HepG2 (cell line): Measurements from ENCODE around the gene CFAP73. TPM values are rescaled to one million over a fixed set of nuclear protein-coding genes. Genes with fewer than 3 reads are reported as not detected.

ENCODE experiments used
- ATAC-seq: fragments of 200-7000 bp; cut with Tn5 transposase; 3 replicates; pipeline ENCODE4 v1.9.1; 2020; ENCODE audit warnings: mild to moderate bottlenecking, moderate library complexity
- BruUV-seq: library from RNA; stranded (reverse); fragments of 400-500 nt; replicated peaks from 2 replicates; lab custom pipeline; 2021; lab: Mats Ljungman, UMichigan
- CTCF ChIA-PET: fragments of 300-600 bp; formaldehyde crosslinking; extraction: SDS; loops from one replicate; lab custom pipeline; 2021; ENCODE audit warnings: low total read pairs, inconsistent platforms, low intra/inter-chr PET ratio; lab: Yijun Ruan, JAX
- POLR2A ChIA-PET: fragments of 350-600 bp; sonication (Branson Sonifier 250); formaldehyde crosslinking; loops from one replicate; lab custom pipeline; 2020; ENCODE audit warnings: antibody characterized with exemption, inconsistent platforms; lab: Yijun Ruan, JAX
- DNase-seq: peaks from one replicate; pipeline ENCODE4 v3.0.0-alpha.2; 2015; ENCODE audit warnings: low spot score
- FAIRE-seq: peaks from 3 replicates; lab custom pipeline; 2011; peaks lifted over from hg19 to GRCh38; lab: Jason Lieb, UNC
- H2AFZ ChIP-seq: one replicate; pipeline ENCODE4 v1.6.1; 2011; ENCODE audit warnings: low read length, inconsistent platforms
- H3K27ac ChIP-seq: fragments of 300-600 bp; 3 replicates; pipeline ENCODE4 v1.8.0; 2011; ENCODE audit warnings: mixed run types, mild to moderate bottlenecking, mixed read lengths, low read length, inconsistent platforms; ENCODE audit not compliant: insufficient read depth; ENCODE audit errors: extremely low read length
- H3K27me3 ChIP-seq, 2 experiments: fragments of 200-600 bp in 1 of 2; 2 replicates in 1 of 2; 3 replicates in 1 of 2; pipeline versions ENCODE4 v1.6.0 to v1.8.0; 2011; ENCODE audit warnings: low read length in 2 of 2, mild to moderate bottlenecking in 2 of 2, moderate library complexity in 2 of 2, inconsistent platforms in 1 of 2; ENCODE audit not compliant: insufficient read depth in 2 of 2, control insufficient read depth in 1 of 2
- H3K36me3 ChIP-seq, 2 experiments: fragments of 200-600 bp in 1 of 2; replicated peaks in 1 of 2; 2 replicates in 1 of 2; 3 replicates in 1 of 2; pipeline versions ENCODE4 v1.5.1 to v1.8.0; 2011; ENCODE audit warnings: low read length in 2 of 2, inconsistent platforms in 1 of 2; ENCODE audit not compliant: insufficient read depth in 2 of 2, control insufficient read depth in 1 of 2
- H3K4me1 ChIP-seq: 2 replicates; pipeline ENCODE4 v1.5.1; 2012; ENCODE audit warnings: low read length, inconsistent platforms; ENCODE audit not compliant: insufficient read depth
- H3K4me2 ChIP-seq: 2 replicates; pipeline ENCODE4 v1.6.0; 2011; ENCODE audit warnings: low read depth, low read length, inconsistent platforms
- H3K4me3 ChIP-seq, 3 experiments: fragments of 200-600 bp in 1 of 3; sonication (generic), shearing (Covaris generic) in 1 of 3; replicated peaks in 1 of 3; 2 replicates each; pipeline ENCODE4 v1.5.1; 2011 to 2016; ENCODE audit warnings: low read length in 3 of 3, inconsistent platforms in 2 of 3, low read depth in 2 of 3, mild to moderate bottlenecking in 2 of 3, control low read depth in 1 of 3, mixed read lengths in 1 of 3; ENCODE audit not compliant: insufficient read depth in 1 of 3
- H3K79me2 ChIP-seq: one replicate; pipeline ENCODE4 v1.6.1; 2011; ENCODE audit warnings: low read length, inconsistent platforms; ENCODE audit not compliant: insufficient read depth
- H3K9ac ChIP-seq: 2 replicates; pipeline ENCODE4 v1.6.0; 2011; ENCODE audit warnings: mild to moderate bottlenecking, low read depth, low read length, inconsistent platforms; ENCODE audit not compliant: insufficient read depth
- H3K9me3 ChIP-seq: 2 replicates; pipeline ENCODE4 v1.5.1; 2012; ENCODE audit warnings: mild to moderate bottlenecking, low read length
- H4K20me1 ChIP-seq: 2 replicates; pipeline ENCODE4 v1.6.0; 2011; ENCODE audit warnings: inconsistent platforms, mild to moderate bottlenecking, low read length, moderate library complexity; ENCODE audit not compliant: insufficient read depth
- ETV5 ChIP-seq: IDR thresholded peaks from 2 replicates; pipeline ENCODE4 v1.6.1; 2018; ENCODE audit warnings: missing biosample characterization, missing genetic modification reagents, inconsistent platforms, borderline replicate concordance
- HHEX ChIP-seq: IDR thresholded peaks from 2 replicates; pipeline ENCODE4 v1.6.1; 2016; ENCODE audit warnings: control low read depth
- HOXA9 ChIP-seq: sonication (generic); formaldehyde crosslinking; IDR thresholded peaks from 2 replicates; pipeline ENCODE4 v1.8.1; 2022; ENCODE audit warnings: missing genetic modification reagents, mild to moderate bottlenecking, moderate library complexity, borderline replicate concordance
- MXI1 ChIP-seq: IDR thresholded peaks from 3 replicates; pipeline ENCODE4 v1.6.1; 2012; ENCODE audit warnings: low read depth, low read length, inconsistent platforms, borderline replicate concordance
- NFE2L1 ChIP-seq: sonication (generic); formaldehyde crosslinking; IDR thresholded peaks from 2 replicates; pipeline ENCODE4 v1.4.0; 2020; ENCODE audit warnings: missing genetic modification reagents, mild to moderate bottlenecking, borderline replicate concordance
- NFYB ChIP-seq: sonication (generic); formaldehyde crosslinking; IDR thresholded peaks from 2 replicates; pipeline ENCODE4 v1.4.0; 2020; ENCODE audit warnings: missing genetic modification reagents
- SIX4 ChIP-seq: sonication (generic); formaldehyde crosslinking; IDR thresholded peaks from 2 replicates; pipeline ENCODE4 v1.4.0; 2020; ENCODE audit warnings: missing genetic modification reagents
- SMAD9 ChIP-seq: sonication (generic); formaldehyde crosslinking; IDR thresholded peaks from 2 replicates; pipeline ENCODE4 v1.5.1; 2020; ENCODE audit warnings: mild to moderate bottlenecking, missing genetic modification reagents
- ZNF788 ChIP-seq: sonication (generic); formaldehyde crosslinking; IDR thresholded peaks from 2 replicates; pipeline ENCODE4 v1.5.0; 2020; ENCODE audit warnings: mild to moderate bottlenecking, missing genetic modification reagents, borderline replicate concordance
- ZSCAN5A ChIP-seq: sonication (generic); formaldehyde crosslinking; IDR thresholded peaks from 2 replicates; pipeline ENCODE4 v1.8.0; 2022; ENCODE audit warnings: mild to moderate bottlenecking, missing genetic modification reagents, borderline replicate concordance
- WGBS: methylation state at CpG from one replicate; pipeline ENCODE4 v1.1.6; 2017; ENCODE audit warnings: low lambda C conversion rate; 5-methylcytosine and 5-hydroxymethylcytosine counted together
- in situ Hi-C: cut with HindIII; loops from 2 replicates; pipeline ENCODE4 v1.10.0; 2017; ENCODE audit warnings: low pct_unique_long_range_greater_than_20kb; ENCODE audit not compliant: extremely low pct_ligation_motif_present
- intact Hi-C: fragments of 100-400 bp; cut with micrococcal nuclease; formaldehyde crosslinking; loops from one replicate; pipeline ENCODE4 v1.10.0; 2022; ENCODE audit not compliant: unreplicated experiment
- polyA plus RNA-seq, 8 experiments: library from polyadenylated mRNA; depleted of rRNA in 3 of 8; stranded (reverse) in 7 of 8; unstranded in 1 of 8; fragments of >200 nt; fragmentation: Illumina TruSeq in 4 of 8; extraction: Trizol in 4 of 8; gene quantifications; 2 replicates each; pipeline versions ENCODE4 v1.2.1 to v1.2.3, GENCODE V29; 2011 to 2016; ENCODE audit warnings: low read depth in 4 of 8, missing spikeins in 1 of 8, mixed read lengths in 1 of 8; ENCODE audit not compliant: insufficient read depth in 1 of 8
- total RNA-seq, 5 experiments: library from RNA; depleted of rRNA; stranded (reverse); fragments of >200 nt; fragmentation: Illumina TruSeq; extraction: Trizol; gene quantifications; 2 replicates each; pipeline ENCODE4 v1.2.3, GENCODE V29; 2016; ENCODE audit warnings: low read depth in 1 of 5
- TF ChIP-seq, protein P1 (sequence below): sonication (generic); formaldehyde crosslinking; IDR thresholded peaks from 2 replicates; pipeline ENCODE4 v1.4.0; 2020; ENCODE audit warnings: mild to moderate bottlenecking, low read depth, missing genetic modification reagents

Gene CFAP73
- total and polyA plus RNA-seq, 2 of the 13 experiments (the other 11 are each of a cell fraction or from before 2014, with no cell fraction given), result not detected

DNA sequence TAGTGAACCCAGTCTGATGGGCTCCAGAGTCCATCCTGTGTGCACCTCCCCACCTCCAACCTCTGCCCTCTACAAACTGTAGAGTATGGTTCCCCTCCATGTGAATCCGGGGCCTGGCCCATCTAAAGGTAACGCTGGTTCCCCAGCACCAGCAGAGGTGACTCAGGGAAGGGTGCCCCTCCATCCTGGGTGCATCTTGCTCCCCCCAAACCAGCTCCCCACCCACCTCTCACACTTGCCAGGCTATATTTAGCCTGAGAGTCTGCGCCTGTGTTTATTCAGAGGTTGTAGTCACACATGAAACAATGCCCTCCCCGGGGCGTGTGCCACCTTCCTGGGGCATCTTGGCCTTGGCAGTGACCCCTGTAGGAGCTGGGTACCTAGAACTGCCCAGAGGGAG is 40.2 kb upstream of the CFAP73 start:
- Histone ChIP-seq H3K9me3 (no peaks in the 10 kb centered on the region), H2AFZ (no peak overlapping the region), H3K27ac (no peak overlapping the region), H3K27me3 (peaks cover 0 to 1% of the 10 kb centered on the region in 2 experiments; a peak in 2 of 5 replicates), H3K36me3 (no peaks in the 10 kb centered on the region), H3K9ac (no peak overlapping the region), H4K20me1 (no peaks in the 10 kb centered on the region), H3K79me2 (no peaks in the 10 kb centered on the region), H3K4me2 (no peak overlapping the region), H3K4me3 (no peak overlapping the region), H3K4me1 (no peaks in the 10 kb centered on the region)
- WGBS, result 16% methylated on average over 5 of the region's 5 CpGs
- TF ChIP-seq HOXA9 (CRISPR knock-in tag), result no peak
- TF ChIP-seq NFYB (CRISPR knock-in tag), result no peak
- no peak for TF ChIP-seq ETV5 (CRISPR knock-in tag)
- TF ChIP-seq ZSCAN5A (CRISPR knock-in tag), result no peak
- TF ChIP-seq HHEX (CRISPR knock-in tag), result no peak
- TF ChIP-seq, protein P1, sequence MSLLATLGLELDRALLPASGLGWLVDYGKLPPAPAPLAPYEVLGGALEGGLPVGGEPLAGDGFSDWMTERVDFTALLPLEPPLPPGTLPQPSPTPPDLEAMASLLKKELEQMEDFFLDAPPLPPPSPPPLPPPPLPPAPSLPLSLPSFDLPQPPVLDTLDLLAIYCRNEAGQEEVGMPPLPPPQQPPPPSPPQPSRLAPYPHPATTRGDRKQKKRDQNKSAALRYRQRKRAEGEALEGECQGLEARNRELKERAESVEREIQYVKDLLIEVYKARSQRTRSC (CRISPR knock-in tag), result no peak
- TF ChIP-seq ZNF788 (CRISPR knock-in tag), result no peak
- no peak for TF ChIP-seq SMAD9 (CRISPR knock-in tag)
- TF ChIP-seq SIX4, result no peak
- TF ChIP-seq NFE2L1 (CRISPR knock-in tag), result no peak
- no peak for TF ChIP-seq MXI1
- CTCF ChIA-PET, result no interaction called here
- FAIRE-seq (no peak), ATAC-seq (no peak), DNase-seq (no peak)
- intact Hi-C loops, result no loop called here
- no TSS peak for BruUV-seq
- POLR2A ChIA-PET, result no interaction called here
- in situ Hi-C loops, result no loop called here
